Measurements from ENCODE around the gene SRRM3. TPM values are rescaled to one million over a fixed set of nuclear protein-coding genes. Genes with fewer than 3 reads are reported as not detected.

SRRM3 gene
- total RNA-seq, 1 donor from 2014 or later = 1.7 TPM

DNA sequence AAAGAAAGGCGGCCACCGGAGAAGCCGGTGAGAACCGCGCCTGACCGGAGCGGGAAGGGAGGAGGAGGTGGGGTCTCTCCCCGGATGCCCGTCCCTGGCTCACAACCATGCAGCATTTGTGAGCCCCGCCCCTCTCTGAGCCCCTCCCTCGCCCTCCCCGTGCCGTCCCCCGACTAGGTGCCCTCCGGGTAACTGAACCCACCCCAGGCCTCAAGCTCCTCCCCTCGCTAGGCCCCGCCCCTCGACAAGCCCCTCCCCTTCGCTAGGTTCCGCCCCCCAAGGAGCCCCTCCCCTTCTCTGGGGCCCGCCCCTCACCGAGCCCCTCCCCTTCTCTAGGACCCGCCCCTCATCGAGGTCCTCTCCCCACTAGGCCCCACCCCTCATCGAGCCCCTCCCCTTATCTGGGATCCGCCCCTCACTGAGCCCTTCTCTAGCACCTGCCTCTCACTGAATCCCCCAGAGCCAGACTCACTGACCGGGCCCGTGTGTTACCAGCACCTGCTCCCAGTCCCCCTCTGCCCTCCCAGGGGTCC, 58.5 kb downstream of the SRRM3 start:
- DNase-seq (ENCODE audit: low read depth) = no peak
- no peaks in the 10 kb centered on the region for H4K20me1 ChIP-seq (ENCODE audit: insufficient read depth, low read length)
- H3K4me3 ChIP-seq (ENCODE audit: insufficient read depth, low read depth, low read length) = no peak overlapping the region
- Mint-ChIP-seq H3K27me3 (ENCODE audit: low read depth, unreplicated experiment) (peaks cover 11% of the 10 kb centered on the region), H3K27ac (ENCODE audit: unreplicated experiment) (no peak overlapping the region), H3K9me3 (ENCODE audit: unreplicated experiment) (no peaks in the 10 kb centered on the region), H3K4me3 (ENCODE audit: unreplicated experiment) (no peak overlapping the region), H3K4me1 (ENCODE audit: low read depth, unreplicated experiment) (peaks cover 2% of the 10 kb centered on the region), H3K36me3 (ENCODE audit: low read depth, unreplicated experiment) (no peaks in the 10 kb centered on the region)
- H3K79me2 ChIP-seq (ENCODE audit: insufficient read depth, low read length) = no peaks in the 10 kb centered on the region
- no peak overlapping the region for H3K27ac ChIP-seq (ENCODE audit: low read depth, low read length)
- no peak overlapping the region for H3K9ac ChIP-seq (ENCODE audit: low read length)
- H3K36me3 ChIP-seq (ENCODE audit: insufficient read depth, low read length) = no peaks in the 10 kb centered on the region
- no peak for FAIRE-seq
- H3K4me2 ChIP-seq (ENCODE audit: low read length) = peak overlapping the region; percentile 44
- TF ChIP-seq, protein P1, sequence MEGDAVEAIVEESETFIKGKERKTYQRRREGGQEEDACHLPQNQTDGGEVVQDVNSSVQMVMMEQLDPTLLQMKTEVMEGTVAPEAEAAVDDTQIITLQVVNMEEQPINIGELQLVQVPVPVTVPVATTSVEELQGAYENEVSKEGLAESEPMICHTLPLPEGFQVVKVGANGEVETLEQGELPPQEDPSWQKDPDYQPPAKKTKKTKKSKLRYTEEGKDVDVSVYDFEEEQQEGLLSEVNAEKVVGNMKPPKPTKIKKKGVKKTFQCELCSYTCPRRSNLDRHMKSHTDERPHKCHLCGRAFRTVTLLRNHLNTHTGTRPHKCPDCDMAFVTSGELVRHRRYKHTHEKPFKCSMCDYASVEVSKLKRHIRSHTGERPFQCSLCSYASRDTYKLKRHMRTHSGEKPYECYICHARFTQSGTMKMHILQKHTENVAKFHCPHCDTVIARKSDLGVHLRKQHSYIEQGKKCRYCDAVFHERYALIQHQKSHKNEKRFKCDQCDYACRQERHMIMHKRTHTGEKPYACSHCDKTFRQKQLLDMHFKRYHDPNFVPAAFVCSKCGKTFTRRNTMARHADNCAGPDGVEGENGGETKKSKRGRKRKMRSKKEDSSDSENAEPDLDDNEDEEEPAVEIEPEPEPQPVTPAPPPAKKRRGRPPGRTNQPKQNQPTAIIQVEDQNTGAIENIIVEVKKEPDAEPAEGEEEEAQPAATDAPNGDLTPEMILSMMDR (IDR thresholded peaks at IDR 0.05; ENCODE audit: insufficient read depth, low read depth, low read length) = no peak
- no peak for TF ChIP-seq EZH2 (IDR thresholded peaks at IDR 0.05; ENCODE audit: insufficient read depth, low read length)
- H2AFZ ChIP-seq (ENCODE audit: low read depth, low read length) = no peak overlapping the region
- no peaks in the 10 kb centered on the region for H3K4me1 ChIP-seq (ENCODE audit: insufficient read depth, low read length)
- H3K9me3 ChIP-seq (ENCODE audit: insufficient read depth, low read depth, low read length) = no peaks in the 10 kb centered on the region
- peaks cover 5% of the 10 kb centered on the region for H3K27me3 ChIP-seq (ENCODE audit: insufficient read depth, low read length)

DNA sequence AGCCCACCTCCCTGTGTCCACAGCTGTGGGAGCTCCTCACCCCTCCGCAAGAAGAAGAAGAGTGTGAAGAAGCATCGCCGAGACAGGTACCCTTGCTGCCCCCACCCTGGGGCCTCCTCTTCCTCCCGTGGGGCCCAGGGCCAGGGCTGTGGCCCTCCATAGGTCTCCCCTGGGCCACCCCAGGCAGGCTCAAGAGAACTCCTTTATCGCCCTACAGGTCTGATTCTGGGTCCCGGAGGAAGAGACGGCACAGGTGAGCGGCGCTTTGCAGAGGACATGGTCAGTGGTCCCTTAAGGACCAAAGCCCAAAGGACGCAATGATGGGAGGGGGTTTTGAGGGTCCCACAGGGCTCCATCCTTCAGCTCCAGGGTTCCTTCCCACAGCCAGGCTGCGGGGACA, 59.6 kb downstream of the SRRM3 start:
- FAIRE-seq = no peak
- Mint-ChIP-seq H3K4me1 (ENCODE audit: low read depth, unreplicated experiment) (peaks cover 2% of the 10 kb centered on the region), H3K9me3 (ENCODE audit: unreplicated experiment) (no peaks in the 10 kb centered on the region), H3K4me3 (ENCODE audit: unreplicated experiment) (peak overlapping the region; percentile 8), H3K36me3 (ENCODE audit: low read depth, unreplicated experiment) (no peaks in the 10 kb centered on the region), H3K27me3 (ENCODE audit: low read depth, unreplicated experiment) (peaks cover 11% of the 10 kb centered on the region), H3K27ac (ENCODE audit: unreplicated experiment) (no peak overlapping the region)
- Histone ChIP-seq H3K36me3 (ENCODE audit: insufficient read depth, low read length) (no peaks in the 10 kb centered on the region), H3K27me3 (ENCODE audit: insufficient read depth, low read length) (peaks cover 5% of the 10 kb centered on the region), H3K4me1 (ENCODE audit: insufficient read depth, low read length) (no peaks in the 10 kb centered on the region), H3K4me2 (ENCODE audit: low read length) (no peak overlapping the region), H3K9ac (ENCODE audit: low read length) (no peak overlapping the region), H3K9me3 (ENCODE audit: insufficient read depth, low read depth, low read length) (no peaks in the 10 kb centered on the region), H3K79me2 (ENCODE audit: insufficient read depth, low read length) (no peaks in the 10 kb centered on the region), H4K20me1 (ENCODE audit: insufficient read depth, low read length) (no peaks in the 10 kb centered on the region), H2AFZ (ENCODE audit: low read depth, low read length) (no peak overlapping the region), H3K27ac (ENCODE audit: low read depth, low read length) (no peak overlapping the region), H3K4me3 (ENCODE audit: insufficient read depth, low read depth, low read length) (no peak overlapping the region)
- DNase-seq (ENCODE audit: low read depth) = no peak
- TF ChIP-seq, protein P1 (IDR thresholded peaks at IDR 0.05; ENCODE audit: insufficient read depth, low read depth, low read length) = no peak
- TF ChIP-seq EZH2 (IDR thresholded peaks at IDR 0.05; ENCODE audit: insufficient read depth, low read length) = no peak

DNA sequence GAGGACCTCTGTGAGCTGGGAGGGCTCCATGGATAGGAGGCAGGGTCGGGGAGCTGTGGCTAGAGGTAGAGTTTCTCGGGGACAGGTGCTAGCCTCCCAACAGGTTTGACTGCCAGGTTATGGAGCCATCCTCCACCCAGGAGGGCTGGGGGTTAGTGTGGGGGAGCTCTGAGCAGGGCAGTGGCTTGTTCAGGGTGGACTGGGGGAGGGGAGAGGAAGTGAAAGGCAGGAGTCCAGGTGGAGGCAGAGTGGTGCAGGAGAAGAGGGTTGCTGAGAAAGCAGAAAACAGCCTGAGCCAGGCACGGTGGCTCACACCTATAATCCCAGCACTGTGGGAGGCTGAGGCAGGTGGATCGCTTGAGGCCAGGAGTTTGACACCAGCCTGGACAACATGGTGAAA, 60.2 kb downstream of the SRRM3 start:
- no peaks in the 10 kb centered on the region for H3K36me3 ChIP-seq (ENCODE audit: insufficient read depth, low read length)
- H4K20me1 ChIP-seq (ENCODE audit: insufficient read depth, low read length) = no peaks in the 10 kb centered on the region
- H3K9me3 ChIP-seq (ENCODE audit: insufficient read depth, low read depth, low read length) = no peaks in the 10 kb centered on the region
- no peaks in the 10 kb centered on the region for H3K79me2 ChIP-seq (ENCODE audit: insufficient read depth, low read length)
- H2AFZ ChIP-seq (ENCODE audit: low read depth, low read length) = no peak overlapping the region
- no peak overlapping the region for H3K4me2 ChIP-seq (ENCODE audit: low read length)
- TF ChIP-seq, protein P1 (IDR thresholded peaks at IDR 0.05; ENCODE audit: insufficient read depth, low read depth, low read length) = no peak
- TF ChIP-seq EZH2 (IDR thresholded peaks at IDR 0.05; ENCODE audit: insufficient read depth, low read length) = no peak
- peaks cover 8% of the 10 kb centered on the region for H3K27me3 ChIP-seq (ENCODE audit: insufficient read depth, low read length)
- H3K4me1 ChIP-seq (ENCODE audit: insufficient read depth, low read length) = no peaks in the 10 kb centered on the region
- H3K9ac ChIP-seq (ENCODE audit: low read length) = no peak overlapping the region
- H3K27me3 Mint-ChIP-seq (ENCODE audit: low read depth, unreplicated experiment) = peaks cover 15% of the 10 kb centered on the region
- FAIRE-seq (no peak), DNase-seq (ENCODE audit: low read depth) (no peak)
- no peak overlapping the region for H3K4me3 ChIP-seq (ENCODE audit: insufficient read depth, low read depth, low read length)
- no peak overlapping the region for H3K27ac Mint-ChIP-seq (ENCODE audit: unreplicated experiment)
- no peak overlapping the region for H3K27ac ChIP-seq (ENCODE audit: low read depth, low read length)
- peaks cover 2% of the 10 kb centered on the region for H3K4me1 Mint-ChIP-seq (ENCODE audit: low read depth, unreplicated experiment)
- no peaks in the 10 kb centered on the region for H3K9me3 Mint-ChIP-seq (ENCODE audit: unreplicated experiment)
- no peaks in the 10 kb centered on the region for H3K36me3 Mint-ChIP-seq (ENCODE audit: low read depth, unreplicated experiment)
- peak overlapping the region; percentile 37 for H3K4me3 Mint-ChIP-seq (ENCODE audit: unreplicated experiment)
